Measurements from ENCODE around the gene TMEM106B. TPM values are rescaled to one million over a fixed set of nuclear protein-coding genes. Genes with fewer than 3 reads are reported as not detected.

Gene TMEM106B
- total and polyA plus RNA-seq, 2 of the 4 experiments (the other 2 are of a cell fraction), result 24.7 to 59.5 TPM

DNA sequence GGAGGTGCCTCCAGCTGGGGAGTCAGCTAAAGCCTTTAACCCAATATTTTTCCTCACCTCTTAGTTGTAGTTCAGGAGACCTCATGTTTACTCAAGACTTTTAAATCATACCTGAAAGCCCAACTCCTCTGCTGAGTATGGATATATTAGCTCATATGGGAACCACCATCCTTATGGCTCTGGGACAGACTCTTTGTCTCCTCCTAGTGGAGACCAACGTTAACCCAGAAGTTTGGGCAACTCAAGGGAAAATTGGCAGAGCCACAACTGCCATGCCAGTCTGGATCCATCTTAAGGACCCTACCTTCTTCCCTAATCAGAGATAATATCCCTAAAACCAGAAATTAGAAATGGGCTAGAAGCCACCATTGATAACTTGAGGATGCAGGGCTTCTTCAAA is 80.8 kb downstream of the TMEM106B start:
- WGBS, 2 experiments (ENCODE audit: extremely low coverage in 2 of 2, insufficient read length in 1 of 2), result 60% methylated on average over 1 of the region's 1 CpG; no CpG with 5 or more reads in 1 of the 2 experiments
- intact Hi-C loops (cut with micrococcal nuclease) (loop anchor here (1.0 kb wide), 1 partner anchor 225 kb away; no protein-coding TSS in a partner anchor), dilution Hi-C loops (cut with HindIII; ENCODE audit: low sequenced_read_pairs, unreplicated experiment) (no loop called here), in situ Hi-C loops (cut with MboI; ENCODE audit: low sequenced_read_pairs) (no loop called here)
- Histone ChIP-seq H3K9me1 (ENCODE audit: insufficient read depth, low read length) (no peaks in the 10 kb centered on the region), H3K56ac (ENCODE audit: extremely low read depth, insufficient read depth, low read length) (no peak overlapping the region), H3K14ac (replicated peaks; ENCODE audit: low read depth, low read length) (no peak overlapping the region), H2AK5ac (ENCODE audit: low read depth, low read length) (no peak overlapping the region), H4K20me1 (ENCODE audit: insufficient read depth, low read length) (no peaks in the 10 kb centered on the region), H3K4me1 (ENCODE audit: control insufficient read depth, insufficient read depth, low read length) (no peaks in the 10 kb centered on the region), H4K8ac (ENCODE audit: low read depth in 2 of 2, low read length in 2 of 2) (no peak overlapping the region), H2AK9ac (replicated peaks; ENCODE audit: low read depth, low read length, poor library complexity) (no peak overlapping the region), H2BK120ac (ENCODE audit: low read depth, low read length) (no peak overlapping the region), H3K4ac (ENCODE audit: low read depth, low read length) (no peak overlapping the region), H4K91ac (ENCODE audit: insufficient read depth, low read depth, low read length) (no peak overlapping the region), H3K4me2 (ENCODE audit: low read depth, low read length) (no peak overlapping the region), H3K4me3 (ENCODE audit: insufficient read depth, low read depth, low read length) (no peak overlapping the region), H2BK20ac (ENCODE audit: low read depth, low read length) (no peak overlapping the region), H3K9me3 (ENCODE audit: control insufficient read depth, insufficient read depth, low read length) (no peaks in the 10 kb centered on the region), H3K18ac (ENCODE audit: low read depth, low read length) (no peak overlapping the region), H4K5ac (ENCODE audit: low read depth, low read length) (no peak overlapping the region), H3K79me1 (ENCODE audit: low read depth in 1 of 2, low read length in 2 of 2) (no peaks in the 10 kb centered on the region), H2AFZ (replicated peaks; ENCODE audit: low read length, poor library complexity) (no peak overlapping the region), H2BK15ac (ENCODE audit: low read depth, low read length) (no peak overlapping the region), H3K23ac (ENCODE audit: low read depth, low read length) (no peak overlapping the region), H3K27me3 (ENCODE audit: control insufficient read depth, insufficient read depth, low read length) (no peaks in the 10 kb centered on the region), H3K27ac (ENCODE audit: insufficient read depth, low read length) (no peak overlapping the region), H3K9ac (ENCODE audit: low read depth, low read length) (no peak overlapping the region), H3K36me3 (ENCODE audit: control insufficient read depth, insufficient read depth, low read length) (no peaks in the 10 kb centered on the region), H2BK5ac (ENCODE audit: low read depth, low read length, poor library complexity, severe bottlenecking) (no peak overlapping the region)
- POLR2A ChIA-PET (ENCODE audit: unreplicated experiment), result no interaction called here
- DNase-seq, result peak; percentile 1
- no peak for ATAC-seq (ENCODE audit: low read depth)
- CTCF ChIA-PET, result no interaction called here
- no TSS peak for BruUV-seq (replicated peaks)
- TF ChIP-seq RAD21 (IDR thresholded peaks at IDR 0.05; ENCODE audit: low read length), result peak; percentile 31; the same call in 1 of the 2 replicates
- 0 out of 2 replicates have a peak, but pooled peaks have one; percentile 20 for TF ChIP-seq SMC3 (IDR thresholded peaks at IDR 0.05; ENCODE audit: low read depth, low read length)
- TF ChIP-seq, protein P1, sequence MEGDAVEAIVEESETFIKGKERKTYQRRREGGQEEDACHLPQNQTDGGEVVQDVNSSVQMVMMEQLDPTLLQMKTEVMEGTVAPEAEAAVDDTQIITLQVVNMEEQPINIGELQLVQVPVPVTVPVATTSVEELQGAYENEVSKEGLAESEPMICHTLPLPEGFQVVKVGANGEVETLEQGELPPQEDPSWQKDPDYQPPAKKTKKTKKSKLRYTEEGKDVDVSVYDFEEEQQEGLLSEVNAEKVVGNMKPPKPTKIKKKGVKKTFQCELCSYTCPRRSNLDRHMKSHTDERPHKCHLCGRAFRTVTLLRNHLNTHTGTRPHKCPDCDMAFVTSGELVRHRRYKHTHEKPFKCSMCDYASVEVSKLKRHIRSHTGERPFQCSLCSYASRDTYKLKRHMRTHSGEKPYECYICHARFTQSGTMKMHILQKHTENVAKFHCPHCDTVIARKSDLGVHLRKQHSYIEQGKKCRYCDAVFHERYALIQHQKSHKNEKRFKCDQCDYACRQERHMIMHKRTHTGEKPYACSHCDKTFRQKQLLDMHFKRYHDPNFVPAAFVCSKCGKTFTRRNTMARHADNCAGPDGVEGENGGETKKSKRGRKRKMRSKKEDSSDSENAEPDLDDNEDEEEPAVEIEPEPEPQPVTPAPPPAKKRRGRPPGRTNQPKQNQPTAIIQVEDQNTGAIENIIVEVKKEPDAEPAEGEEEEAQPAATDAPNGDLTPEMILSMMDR (conservative IDR thresholded peaks at IDR 0.05; ENCODE audit: low read depth, low read length), result peak; percentile 21; the same call in 1 of the 2 replicates
- no peak for TF ChIP-seq NFE2L2 (IDR thresholded peaks at IDR 0.05; ENCODE audit: low read depth, low read length)

Other genes starting within 250 kb of the TMEM106B start
- 0.18 and 0.28 TPM in 2 replicates for gene VWDE, start 192.6 kb downstream of the TMEM106B start, total RNA-seq (2012; rRNA removed)
- gene VWDE, start 192.6 kb downstream of the TMEM106B start, polyA plus RNA-seq (2012; rRNA removed), result 0.04 and 0.05 TPM in 2 replicates

Measured in IMR-90 (cell line).